Left colon (tissue), 2 donors: ENCODE data around the gene FOXE3. TPM values are rescaled to one million over a fixed set of nuclear protein-coding genes. Genes with fewer than 3 reads are reported as not detected.

Source experiments
- ATAC-seq: fragments of 200-7000 bp; cut with Tn5 transposase; one replicate; pipeline ENCODE4 v1.9.1; 2020; ENCODE audit warnings: mild to moderate bottlenecking, moderate library complexity
- DNase-seq, 2 donors: peaks; one replicate each; pipeline ENCODE4 v3.0.0-alpha.2; 2020
- intact Hi-C, 2 donors: fragments of 100-400 bp; cut with DNase I in 1 of 2; cut with micrococcal nuclease in 1 of 2; formaldehyde crosslinking; loops; one replicate each; pipeline versions ENCODE4 v1.11.2 to v1.14.0; 2022; cut with DNase I, micrococcal nuclease
- total RNA-seq, 2 donors: library from RNA; stranded (reverse); fragmentation: NEBNext Ultra II Directional; extraction: Animal tissue kit (Norgen Biotek cat#: 25700); gene quantifications; one replicate each; pipeline ENCODE4 v1.2.1, GENCODE V29; 2021
- donor health status: DM: no; HTN: no; CAD: no.
- donor health status: DM: yes; HTN: yes; CAD: no.

The FOXE3 gene
- total RNA-seq, 2 donors from 2014 or later: not detected

GRCh38 chr1:47401761-47402160, 14.3 kb upstream of the FOXE3 start:
- DNase-seq: no peak
- intact Hi-C loops: no loop called here
- peak; percentile 13 for ATAC-seq

- no peak for DNase-seq
- intact Hi-C loops: no loop called here
- no peak for ATAC-seq
Observed at GRCh38 chr1:47402591-47402990, 13.5 kb upstream of the FOXE3 start.

- ATAC-seq (no peak), DNase-seq (no peak)
- intact Hi-C loops: no loop called here
Observed at GRCh38 chr1:47403321-47403910, 12.7 kb upstream of the FOXE3 start.

GRCh38 chr1:47405697-47406096, 10.4 kb upstream of the FOXE3 start:
- ATAC-seq: no peak
- intact Hi-C loops: no loop called here
- no peak for DNase-seq

GRCh38 chr1:47406966-47407365, 9.1 kb upstream of the FOXE3 start:
- ATAC-seq: no peak
- DNase-seq: no peak
- intact Hi-C loops: no loop called here

GRCh38 chr1:47407481-47407880, 8.6 kb upstream of the FOXE3 start:
- DNase-seq: no peak
- intact Hi-C loops: no loop called here
- no peak for ATAC-seq

GRCh38 chr1:47409311-47410067, 6.6 kb upstream of the FOXE3 start:
- DNase-seq (no peak), ATAC-seq (no peak)
- intact Hi-C loops: no loop called here

GRCh38 chr1:47410068-47410455, 6.0 kb upstream of the FOXE3 start:
- intact Hi-C loops: no loop called here
- no peak for DNase-seq
- no peak for ATAC-seq

GRCh38 chr1:47411436-47411835, 4.6 kb upstream of the FOXE3 start:
- DNase-seq (no peak), ATAC-seq (no peak)
- intact Hi-C loops: no loop called here

GRCh38 chr1:47412437-47412836, 3.6 kb upstream of the FOXE3 start:
- ATAC-seq: no peak
- intact Hi-C loops: no loop called here
- DNase-seq: no peak

GRCh38 chr1:47416319-47417169, 459 bp downstream of the FOXE3 start:
- intact Hi-C loops: no loop called here
- DNase-seq: peak in 1 of 2 donors; percentile 21
- ATAC-seq: peak; percentile 54

GRCh38 chr1:47417170-47418044, 1.3 kb downstream of the FOXE3 start:
- intact Hi-C loops: no loop called here
- peak in 1 of 2 donors; percentile 18 for DNase-seq
- ATAC-seq: peak; percentile 69

GRCh38 chr1:47418122-47418521, 2.0 kb downstream of the FOXE3 start:
- intact Hi-C loops: no loop called here
- no peak for ATAC-seq
- DNase-seq: no peak

- ATAC-seq: no peak
- intact Hi-C loops: no loop called here
- DNase-seq: no peak
Observed at GRCh38 chr1:47418681-47419325, 2.7 kb downstream of the FOXE3 start.

- no peak for DNase-seq
- ATAC-seq: no peak
- intact Hi-C loops: no loop called here
Observed at GRCh38 chr1:47420547-47420946, 4.5 kb downstream of the FOXE3 start.

- no peak for ATAC-seq
- DNase-seq: no peak
- intact Hi-C loops: no loop called here
Observed at GRCh38 chr1:47423872-47424271, 7.8 kb downstream of the FOXE3 start.

- ATAC-seq (peak; percentile 52), DNase-seq (peak in 1 of 2 donors; percentile 32)
- intact Hi-C loops: no loop called here
Observed at GRCh38 chr1:47424336-47424982, 8.4 kb downstream of the FOXE3 start.

GRCh38 chr1:47431534-47431933, 15.4 kb downstream of the FOXE3 start:
- intact Hi-C loops: no loop called here
- DNase-seq (no peak), ATAC-seq (no peak)
